Caco-2 (cell line): ENCODE measurements around the gene ZDHHC4. TPM values are rescaled to one million over a fixed set of nuclear protein-coding genes. Genes with fewer than 3 reads are reported as not detected.

Source experiments
- BruUV-seq: library from RNA; stranded (reverse); fragments of 400-500 nt; replicated peaks from 2 replicates; lab custom pipeline; 2021; lab: Mats Ljungman, UMichigan
- CTCF ChIA-PET: fragments of 300-600 bp; sonication (Branson Sonifier 250); formaldehyde crosslinking; loops from one replicate; lab custom pipeline; 2022; ENCODE audit warnings: antibody characterized with exemption; lab: Charles Lee
- POLR2A ChIA-PET: fragments of 300-600 bp; sonication (Branson Sonifier 250); formaldehyde crosslinking; loops from one replicate; lab custom pipeline; 2022; ENCODE audit warnings: antibody characterized with exemption; lab: Charles Lee
- DNase-seq, 2 experiments: peaks; one replicate each; pipeline versions ENCODE4 v3.0.0 to v3.0.0-alpha.2; 2020 to 2022
- H3K27me3 ChIP-seq: replicated peaks from 2 replicates; pipeline ENCODE4 v1.6.0; 2011; ENCODE audit warnings: low read length; ENCODE audit not compliant: control insufficient read depth, insufficient read depth
- H3K36me3 ChIP-seq: 2 replicates; pipeline ENCODE4 v1.5.1; 2011; ENCODE audit warnings: low read length; ENCODE audit not compliant: control insufficient read depth, insufficient read depth
- H3K4me1 ChIP-seq: fragments of 250-450 bp; sonication (Bioruptor Pico); 2 replicates; pipeline ENCODE4 v1.5.1; 2020; ENCODE audit warnings: mild to moderate bottlenecking
- H3K4me3 ChIP-seq: 2 replicates; pipeline ENCODE4 v1.5.1; 2011; ENCODE audit warnings: low read depth, mild to moderate bottlenecking, control low read depth, low read length
- H3K9me3 ChIP-seq: fragments of 250-450 bp; sonication (Bioruptor Pico); 2 replicates; pipeline ENCODE4 v1.5.1; 2020; ENCODE audit warnings: mild to moderate bottlenecking, moderate library complexity
- H3K27ac Mint-ChIP-seq: one replicate; pipeline ENCODE4 v1.8.0; 2022; ENCODE audit warnings: mixed read lengths; ENCODE audit not compliant: unreplicated experiment
- H3K27me3 Mint-ChIP-seq: one replicate; pipeline ENCODE4 v1.8.0; 2022; ENCODE audit warnings: mixed read lengths; ENCODE audit not compliant: insufficient read depth, unreplicated experiment
- H3K36me3 Mint-ChIP-seq: one replicate; pipeline ENCODE4 v1.8.0; 2022; ENCODE audit warnings: mild to moderate bottlenecking, mixed read lengths; ENCODE audit not compliant: insufficient read depth, unreplicated experiment
- H3K4me1 Mint-ChIP-seq: one replicate; pipeline ENCODE4 v1.8.0; 2022; ENCODE audit warnings: low read depth, mixed read lengths; ENCODE audit not compliant: unreplicated experiment
- H3K4me3 Mint-ChIP-seq: one replicate; pipeline ENCODE4 v1.8.0; 2022; ENCODE audit warnings: mild to moderate bottlenecking, moderate library complexity, mixed read lengths; ENCODE audit not compliant: unreplicated experiment
- H3K9me3 Mint-ChIP-seq: one replicate; pipeline ENCODE4 v1.8.0; 2022; ENCODE audit warnings: mixed read lengths; ENCODE audit not compliant: unreplicated experiment
- CTCF ChIP-seq, 2 experiments: fragments of 200-600 bp in 1 of 2; IDR thresholded peaks; 1 replicate in 1 of 2; 2 replicates in 1 of 2; pipeline versions ENCODE4 v1.5.1 to v1.8.0; 2011 to 2022; ENCODE audit warnings: antibody characterized with exemption in 1 of 2, control low read depth in 1 of 2, inconsistent platforms in 1 of 2, low read depth in 1 of 2, low read length in 1 of 2, mild to moderate bottlenecking in 1 of 2, moderate library complexity in 1 of 2; ENCODE audit not compliant: insufficient read depth in 1 of 2, severe bottlenecking in 1 of 2, unreplicated experiment in 1 of 2
- intact Hi-C: fragments of 100-400 bp; cut with micrococcal nuclease; formaldehyde crosslinking; loops from one replicate; pipeline ENCODE4 v1.10.0; 2022; ENCODE audit not compliant: unreplicated experiment
- total RNA-seq: library from RNA; stranded (reverse); gene quantifications from 2 replicates; pipeline ENCODE4 v1.2.3, GENCODE V29; 2022

ZDHHC4 gene
- total RNA-seq, 1 experiment from 2014 or later: 78.9 TPM

- no peaks in the 10 kb centered on the region for H3K27me3 ChIP-seq
- ChIA-PET CTCF (no interaction called here), POLR2A (no interaction called here)
- no peak for DNase-seq
- no peaks in the 10 kb centered on the region for H3K36me3 Mint-ChIP-seq
- H3K27ac Mint-ChIP-seq: no peak overlapping the region
- TF ChIP-seq CTCF (IDR thresholded peaks at IDR 0.05; ENCODE audit: insufficient read depth in 1 of 2, low read depth in 1 of 2, low read length in 1 of 2, severe bottlenecking in 1 of 2, unreplicated experiment in 1 of 2): no peak
- H3K27me3 Mint-ChIP-seq: no peaks in the 10 kb centered on the region
- H3K9me3 ChIP-seq: no peaks in the 10 kb centered on the region
- H3K36me3 ChIP-seq: no peaks in the 10 kb centered on the region
- BruUV-seq: no TSS peak
- H3K4me3 Mint-ChIP-seq: no peak overlapping the region
- H3K4me1 ChIP-seq: no peaks in the 10 kb centered on the region
- no peaks in the 10 kb centered on the region for H3K9me3 Mint-ChIP-seq
- no peaks in the 10 kb centered on the region for H3K4me1 Mint-ChIP-seq
- H3K4me3 ChIP-seq: no peak overlapping the region
- intact Hi-C loops: no loop called here
These were observed 34.9 kb upstream of the ZDHHC4 start for GRCh38 chr7:6542368-6542767.

- H3K27me3 Mint-ChIP-seq: peaks cover 3% of the 10 kb centered on the region
- TF ChIP-seq CTCF (IDR thresholded peaks at IDR 0.05; ENCODE audit: insufficient read depth in 1 of 2, low read depth in 1 of 2, low read length in 1 of 2, severe bottlenecking in 1 of 2, unreplicated experiment in 1 of 2): no peak
- POLR2A ChIA-PET: no interaction called here
- no TSS peak for BruUV-seq
- no peaks in the 10 kb centered on the region for H3K4me1 Mint-ChIP-seq
- no peaks in the 10 kb centered on the region for H3K4me1 ChIP-seq
- no peaks in the 10 kb centered on the region for H3K27me3 ChIP-seq
- H3K27ac Mint-ChIP-seq: no peak overlapping the region
- no peak overlapping the region for H3K4me3 ChIP-seq
- no peaks in the 10 kb centered on the region for H3K9me3 ChIP-seq
- H3K9me3 Mint-ChIP-seq: no peaks in the 10 kb centered on the region
- intact Hi-C loops: no loop called here
- H3K36me3 ChIP-seq: no peaks in the 10 kb centered on the region
- H3K4me3 Mint-ChIP-seq: no peak overlapping the region
- DNase-seq: no peak
- CTCF ChIA-PET: no interaction called here
- H3K36me3 Mint-ChIP-seq: no peaks in the 10 kb centered on the region
These were observed 31.7 kb upstream of the ZDHHC4 start for GRCh38 chr7:6545398-6546126.

GRCh38 chr7:6546498-6547251 is 30.6 kb upstream of the ZDHHC4 start:
- no TSS peak for BruUV-seq
- POLR2A ChIA-PET: no interaction called here
- Mint-ChIP-seq H3K4me3 (no peak overlapping the region), H3K27me3 (peaks cover 3% of the 10 kb centered on the region), H3K36me3 (no peaks in the 10 kb centered on the region), H3K9me3 (no peaks in the 10 kb centered on the region), H3K27ac (no peak overlapping the region), H3K4me1 (no peaks in the 10 kb centered on the region)
- H3K36me3 ChIP-seq: no peaks in the 10 kb centered on the region
- TF ChIP-seq CTCF (IDR thresholded peaks at IDR 0.05; ENCODE audit: insufficient read depth in 1 of 2, low read depth in 1 of 2, low read length in 1 of 2, severe bottlenecking in 1 of 2, unreplicated experiment in 1 of 2): no peak
- H3K9me3 ChIP-seq: no peaks in the 10 kb centered on the region
- no peak overlapping the region for H3K4me3 ChIP-seq
- CTCF ChIA-PET: interaction anchor here (0.7 kb wide), 1 partner anchor 84 kb away, joined by 3 read pairs; no protein-coding TSS in a partner anchor
- DNase-seq: no peak
- H3K4me1 ChIP-seq: no peaks in the 10 kb centered on the region
- no peaks in the 10 kb centered on the region for H3K27me3 ChIP-seq
- intact Hi-C loops: no loop called here
